GM19324 (cell line): Measurements from ENCODE around the gene STRC.
"Not testable (repeated sequence)": the region's sequence is repeated elsewhere in the genome, so short reads cannot be mapped to it uniquely, and the experiment has no call there.

Experiments used
- ATAC-seq: cut with Tn5 transposase; IDR thresholded peaks from one replicate; pipeline ENCODE4 v1.9.1; 2021; ENCODE audit warnings: mild to moderate bottlenecking, moderate library complexity; ENCODE audit not compliant: unreplicated experiment, low FRiP score

The STRC gene

DNA sequence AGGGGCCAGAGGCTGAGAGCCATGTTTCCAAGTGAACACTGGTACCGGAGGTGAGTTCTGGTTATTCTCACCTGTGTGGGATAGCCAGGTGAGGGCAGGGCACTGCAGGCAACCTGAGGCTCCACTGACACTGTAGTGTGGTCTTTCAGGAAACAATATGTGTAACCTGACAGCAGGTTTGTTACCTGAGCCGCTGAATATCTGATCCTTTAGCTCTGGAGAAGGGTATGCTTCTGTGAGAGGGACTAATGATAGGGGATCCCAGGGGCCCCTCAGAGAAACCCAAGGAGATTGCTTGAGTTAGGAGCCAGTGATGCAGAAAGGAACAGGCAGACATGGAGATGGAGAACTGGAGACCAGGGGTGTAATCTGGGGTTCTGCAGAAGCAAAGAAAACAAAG lies at the start of gene STRC:
TSS of gene STRC (minus strand) at position 101 of the 400 bp plus-strand sequence. CDS start at position 23, 78 bp downstream.
- ATAC-seq: not testable (repeated sequence)

DNA sequence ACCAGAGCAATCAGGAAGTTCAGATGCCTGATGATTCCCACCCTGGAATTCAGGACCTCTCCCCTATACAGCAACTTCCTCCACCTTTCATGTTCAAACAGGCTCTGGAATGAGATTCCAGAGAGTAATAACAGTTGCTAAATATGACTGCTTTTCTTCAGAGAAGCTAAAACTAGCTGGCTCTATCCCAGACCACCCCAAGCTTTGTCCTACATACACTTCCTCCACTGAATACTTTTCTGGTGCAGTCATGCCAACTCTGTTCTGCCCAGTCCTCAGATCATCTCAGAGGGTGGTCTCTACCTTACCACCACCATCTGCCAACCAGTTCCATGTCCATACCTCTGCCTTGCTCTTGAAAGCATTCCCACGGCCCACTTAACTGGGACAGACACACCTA lies 47.6 kb upstream of the STRC start:
- ATAC-seq: not testable (repeated sequence)

DNA sequence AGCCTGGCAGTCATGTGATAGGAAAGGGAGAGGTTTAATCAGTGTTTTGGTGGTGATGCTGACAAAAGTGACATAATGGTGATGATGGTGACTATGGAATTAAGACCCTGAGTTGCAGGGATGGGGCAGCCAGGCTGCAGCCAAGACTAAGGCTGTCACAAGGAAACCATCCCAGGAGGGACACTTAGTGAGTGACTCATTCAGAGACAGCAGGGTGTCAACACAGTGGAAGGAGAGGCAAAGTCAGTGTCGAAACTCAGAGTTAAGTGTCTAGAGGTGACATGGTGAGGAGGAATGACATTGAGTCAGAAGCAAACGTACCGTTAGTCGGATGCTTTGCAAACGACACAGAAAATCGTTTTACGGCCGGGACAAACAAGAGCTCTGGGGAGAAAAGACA lies 44.7 kb upstream of the STRC start:
- not testable (repeated sequence) for ATAC-seq

DNA sequence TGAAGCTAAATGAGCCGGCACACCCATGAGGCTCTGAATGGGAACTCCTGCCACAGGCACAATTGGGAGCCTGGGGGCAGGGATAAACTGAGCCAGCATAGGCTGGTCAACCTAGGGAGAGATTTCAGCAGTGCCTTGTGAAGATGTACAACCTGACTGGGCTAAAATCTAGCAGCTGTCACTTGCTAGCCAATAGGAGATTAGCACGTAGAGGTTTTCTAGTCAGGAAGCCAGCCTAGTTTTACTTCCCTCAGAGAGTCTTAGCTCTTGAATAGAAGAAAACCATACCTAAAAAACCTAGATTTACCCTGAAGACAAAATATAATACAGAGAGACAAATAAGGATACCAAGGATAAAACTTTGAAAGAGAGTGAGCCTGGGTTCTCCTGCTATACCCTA lies 43.7 kb upstream of the STRC start:
- ATAC-seq: not testable (repeated sequence)

DNA sequence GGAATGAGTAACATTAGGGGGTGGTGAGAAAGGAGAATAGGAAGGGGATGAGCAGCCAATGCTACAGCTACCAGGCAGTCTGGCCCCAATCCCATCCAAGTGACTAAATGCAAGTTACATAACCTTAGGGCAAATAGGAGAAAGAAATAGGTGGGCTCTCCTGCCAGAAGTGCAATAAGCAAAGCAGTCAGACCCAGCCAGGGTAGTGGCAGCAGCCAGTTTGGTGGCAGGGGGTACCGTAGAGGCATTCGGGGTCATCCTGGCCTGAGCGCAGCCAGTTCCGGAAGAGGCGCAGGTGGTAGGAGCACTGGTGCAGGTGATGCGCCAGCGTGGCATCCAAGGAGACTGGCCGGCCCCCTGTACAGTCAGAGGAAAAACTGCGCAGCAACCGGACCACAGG lies 41.1 kb upstream of the STRC start:
- ATAC-seq: not testable (repeated sequence)

GRCh38 chr15:43649430-43649926 lies 30.9 kb upstream of the STRC start:
- ATAC-seq: not testable (repeated sequence)

GRCh38 chr15:43648649-43649429 lies 30.2 kb upstream of the STRC start, which contains the start of gene CATSPER2:
Gene CATSPER2 (minus strand): TSS chr15:43648844. CDS start chr15:43648061, 783 bp downstream.
- no peak for ATAC-seq

GRCh38 chr15:43638464-43639204 lies 20.0 kb upstream of the STRC start:
- not testable (repeated sequence) for ATAC-seq

- ATAC-seq: not testable (repeated sequence)
Measured at GRCh38 chr15:43626937-43627336, 8.3 kb upstream of the STRC start.

DNA sequence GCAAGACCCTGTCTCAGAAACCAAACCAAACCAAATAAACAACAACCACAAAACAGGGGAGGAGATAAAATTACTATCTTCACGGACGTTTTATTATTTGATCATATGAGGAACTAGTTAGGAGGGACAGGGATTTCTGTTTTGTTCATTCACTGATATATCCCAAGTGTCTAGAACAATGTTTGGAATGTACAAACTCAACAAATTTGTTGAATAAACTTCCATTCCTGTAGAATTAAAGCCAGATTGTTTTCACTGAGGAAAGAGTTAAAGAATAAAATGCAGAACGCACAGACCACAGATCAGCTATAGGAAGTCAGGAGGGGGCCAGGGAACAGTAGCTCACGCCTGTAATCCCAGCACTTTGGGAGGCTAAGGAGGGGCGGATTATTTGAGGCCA lies 6.5 kb upstream of the STRC start:
- no peak for ATAC-seq

GRCh38 chr15:43622068-43622799 lies 3.6 kb upstream of the STRC start:
- ATAC-seq: not testable (repeated sequence)

GRCh38 chr15:43617750-43618149 lies 850 bp downstream of the STRC start:
- ATAC-seq: not testable (repeated sequence)

- not testable (repeated sequence) for ATAC-seq
Measured at GRCh38 chr15:43602233-43602632, 16.4 kb downstream of the STRC start.

DNA sequence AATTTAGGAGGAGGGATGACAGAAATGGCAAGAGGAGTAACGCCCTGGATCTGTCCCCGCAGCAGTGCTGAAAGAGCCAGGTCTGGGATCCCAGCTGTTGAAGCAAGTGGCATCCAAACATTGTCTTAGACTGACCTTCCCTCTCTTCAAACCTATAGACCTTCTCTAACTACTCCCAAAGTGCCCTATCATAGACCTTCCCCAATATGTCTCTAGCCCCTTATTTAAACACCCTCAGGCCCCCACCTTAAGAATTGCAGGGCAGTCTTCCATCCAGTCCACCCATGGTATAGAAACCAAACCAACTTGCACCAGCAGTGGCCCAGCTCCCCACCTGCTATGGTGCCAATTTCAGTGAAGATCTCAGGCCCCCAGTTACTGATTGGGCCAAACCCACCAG lies 18.4 kb downstream of the STRC start:
- not testable (repeated sequence) for ATAC-seq

DNA sequence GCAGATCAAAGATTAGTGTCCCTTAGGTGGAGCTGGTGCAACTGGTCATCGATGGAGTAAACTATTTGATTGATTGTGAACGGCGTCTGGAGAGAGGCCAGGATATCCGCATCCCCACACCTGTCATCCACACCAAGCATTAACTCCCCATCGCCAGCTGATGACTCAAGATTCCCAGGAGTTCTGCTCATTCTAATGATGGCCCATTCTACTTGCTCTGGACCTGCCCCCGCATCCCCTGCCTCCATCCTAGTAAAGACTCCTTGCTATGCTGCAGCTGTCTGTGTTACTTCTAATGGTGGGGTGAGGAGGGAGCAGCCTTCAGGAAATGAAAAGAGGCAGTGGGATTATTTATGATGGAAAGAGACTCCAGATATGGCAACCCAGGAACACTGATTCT lies 19.5 kb downstream of the STRC start:
- ATAC-seq: not testable (repeated sequence)

DNA sequence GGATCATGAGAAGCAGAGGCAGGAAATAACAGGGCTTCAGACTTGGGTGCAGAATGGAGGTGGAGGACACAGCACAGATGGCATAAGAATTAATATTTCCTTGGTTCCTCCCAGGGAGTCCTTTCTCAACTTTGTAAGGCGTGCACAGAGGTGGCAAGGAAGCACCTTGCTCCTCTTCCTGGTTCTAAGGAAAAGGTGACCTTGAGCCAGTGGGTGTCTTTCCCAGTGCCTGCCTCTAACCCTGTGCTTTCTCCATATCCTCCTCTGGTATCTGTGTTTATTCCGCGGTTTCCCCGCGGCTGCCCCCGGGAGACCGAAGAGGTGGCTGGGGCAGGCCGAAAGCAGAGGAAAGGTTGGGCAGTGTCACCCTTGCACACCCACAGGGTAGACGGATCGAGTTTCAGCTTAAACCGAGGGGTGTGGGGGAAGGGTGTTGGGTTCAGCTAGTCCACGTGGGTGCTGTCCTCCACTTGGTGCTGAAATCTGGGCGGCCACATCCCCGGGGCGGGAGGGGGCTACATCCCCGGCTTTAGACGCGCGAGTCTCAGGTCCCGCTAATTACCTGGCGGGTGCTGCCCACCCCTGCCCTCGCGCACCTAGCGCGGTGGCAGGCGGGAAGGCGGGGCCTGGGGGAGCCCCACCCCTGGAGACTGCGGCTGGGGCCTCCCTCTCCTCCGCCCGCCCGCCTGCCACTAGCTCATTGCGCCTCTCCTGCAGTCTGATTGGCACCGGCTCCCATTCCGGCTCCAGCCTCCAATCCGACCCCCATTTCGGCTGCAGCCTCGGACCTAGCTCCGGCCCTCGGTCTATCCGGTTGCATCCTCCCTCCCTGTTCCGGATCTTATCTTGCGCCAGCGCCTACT lies 25.0 kb downstream of the STRC start, which contains the start of gene CKMT1B:
TSS of gene CKMT1B (plus strand) at position 700 of the 863 bp plus-strand sequence. CDS start 192 bp downstream, outside the sequence.
- ATAC-seq: not testable (repeated sequence)

DNA sequence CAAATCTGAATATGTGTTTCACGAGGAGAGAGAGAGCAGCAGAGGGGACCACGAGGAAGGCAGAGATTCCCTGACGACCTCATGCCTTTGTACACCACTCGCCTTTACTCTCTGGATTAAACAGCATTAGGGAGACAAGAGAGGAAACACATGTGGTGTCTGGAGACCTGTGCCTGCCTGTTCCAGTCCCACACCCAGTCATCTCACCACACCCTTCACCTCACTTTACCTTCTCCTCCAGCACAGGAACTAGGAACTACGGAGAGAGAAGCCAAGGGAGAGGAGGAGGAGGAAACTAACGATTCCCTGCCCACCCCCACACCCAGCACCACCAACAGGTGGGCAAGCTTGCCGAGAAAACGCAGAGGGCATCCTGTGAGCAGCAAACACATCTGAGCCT lies 25.8 kb downstream of the STRC start:
- not testable (repeated sequence) for ATAC-seq

GRCh38 chr15:43589778-43590466 lies 28.7 kb downstream of the STRC start, which contains the start of gene PPIP5K1:
Gene PPIP5K1 (minus strand): TSS chr15:43590208. CDS start chr15:43584504, 5,704 bp downstream.
- ATAC-seq: peak; percentile 97

- ATAC-seq: not testable (repeated sequence)
Measured at GRCh38 chr15:43574607-43575006, 44.0 kb downstream of the STRC start.
